Skeletal muscle satellite cell (primary cell): ENCODE measurements around the gene TAP2.

Experiments
- H3K27me3 ChIP-seq: 2 replicates; pipeline ENCODE4 v1.7.0; 2013; ENCODE audit warnings: low read length; ENCODE audit not compliant: control insufficient read depth, insufficient read depth
- H3K36me3 ChIP-seq: 2 replicates; pipeline ENCODE4 v1.7.0; 2013; ENCODE audit warnings: mild to moderate bottlenecking, control low read depth, low read length; ENCODE audit not compliant: insufficient read depth
- H3K4me1 ChIP-seq: 2 replicates; pipeline ENCODE4 v1.7.0; 2013; ENCODE audit warnings: low read length; ENCODE audit not compliant: control insufficient read depth, insufficient read depth
- H3K4me2 ChIP-seq: 2 replicates; pipeline ENCODE4 v1.7.0; 2013; ENCODE audit warnings: mild to moderate bottlenecking, low read length
- H3K4me3 ChIP-seq: 2 replicates; pipeline ENCODE4 v1.7.0; 2013; ENCODE audit warnings: low read length
- H3K9ac ChIP-seq: 2 replicates; pipeline ENCODE4 v1.7.0; 2013; ENCODE audit warnings: mild to moderate bottlenecking, low read depth, low read length, moderate library complexity
- H3K9me3 ChIP-seq: replicated peaks from 2 replicates; pipeline ENCODE4 v1.7.0; 2013; ENCODE audit warnings: mild to moderate bottlenecking, control low read depth, low read length

The TAP2 gene

GRCh38 chr6:32867554-32868256 is 29.2 kb upstream of the TAP2 start:
- no peak overlapping the region for H3K4me3 ChIP-seq
- H3K4me1 ChIP-seq, result no peaks in the 10 kb centered on the region
- H3K36me3 ChIP-seq, result no peaks in the 10 kb centered on the region
- no peak overlapping the region for H3K4me2 ChIP-seq
- H3K27me3 ChIP-seq, result peaks cover 62% of the 10 kb centered on the region
- H3K9me3 ChIP-seq, result no peaks in the 10 kb centered on the region
- H3K9ac ChIP-seq, result no peak overlapping the region

GRCh38 chr6:32867022-32867477 is 28.5 kb upstream of the TAP2 start:
- Histone ChIP-seq H3K4me3 (no peak overlapping the region), H3K9ac (no peak overlapping the region), H3K9me3 (no peaks in the 10 kb centered on the region), H3K4me2 (no peak overlapping the region), H3K27me3 (peaks cover 62% of the 10 kb centered on the region), H3K36me3 (no peaks in the 10 kb centered on the region), H3K4me1 (no peaks in the 10 kb centered on the region)

DNA sequence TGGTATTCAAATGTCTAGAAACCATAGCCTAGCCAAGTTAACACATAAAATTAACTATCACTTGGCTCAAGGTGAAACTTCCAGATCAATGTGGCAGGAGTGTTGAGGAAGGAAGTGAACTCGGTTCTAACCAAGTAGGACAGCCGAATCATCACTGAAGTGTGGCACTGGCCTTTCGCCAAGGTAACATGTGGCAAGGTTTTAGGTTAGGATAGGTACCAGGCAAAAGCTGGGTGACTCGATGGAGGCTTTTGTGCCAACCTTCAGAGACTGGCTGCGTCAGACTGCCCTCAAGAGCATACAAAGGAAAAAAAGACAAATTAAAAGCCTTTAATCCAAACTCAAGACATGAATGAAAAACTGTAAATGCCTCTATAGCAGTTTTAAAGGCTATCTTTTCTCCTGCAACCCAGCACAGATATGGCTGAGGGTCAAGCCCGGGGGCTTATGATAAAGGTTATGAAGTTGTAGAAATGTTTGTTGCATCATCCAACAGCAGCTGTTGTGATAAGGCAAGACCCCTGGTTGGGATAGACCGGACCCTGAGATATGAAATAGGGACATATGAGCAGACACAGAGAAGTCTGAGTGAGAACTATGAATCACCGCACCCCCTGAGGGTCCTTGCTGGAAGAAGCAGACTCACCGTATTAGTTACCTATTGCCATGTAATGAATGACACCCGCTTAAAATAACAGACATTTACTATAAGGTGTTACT is 27.3 kb upstream of the TAP2 start:
- Histone ChIP-seq H3K4me1 (no peaks in the 10 kb centered on the region), H3K9ac (no peak overlapping the region), H3K36me3 (no peaks in the 10 kb centered on the region), H3K4me3 (no peak overlapping the region), H3K27me3 (peaks cover 52% of the 10 kb centered on the region), H3K4me2 (no peak overlapping the region), H3K9me3 (no peaks in the 10 kb centered on the region)

DNA sequence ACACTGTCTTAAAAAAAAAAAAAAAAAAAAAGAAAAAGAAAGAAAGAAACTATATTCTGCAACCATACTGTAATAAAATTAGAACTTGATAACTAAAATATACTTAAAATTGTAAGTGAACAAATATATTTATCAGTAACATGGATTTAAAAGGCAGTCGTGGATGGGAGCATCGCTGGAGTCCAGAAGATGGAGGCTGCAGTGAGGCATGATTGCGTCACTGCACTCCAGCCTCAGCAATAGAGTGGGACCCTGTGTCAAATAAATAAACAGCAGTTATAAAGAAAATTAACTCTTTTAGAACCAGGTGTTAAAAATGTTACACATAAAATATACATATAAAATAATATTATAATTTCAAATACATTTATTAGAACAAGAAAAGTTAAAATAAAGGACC is 24.2 kb upstream of the TAP2 start:
- Histone ChIP-seq H3K4me1 (no peaks in the 10 kb centered on the region), H3K27me3 (peaks cover 39% of the 10 kb centered on the region), H3K36me3 (no peaks in the 10 kb centered on the region), H3K4me2 (no peak overlapping the region), H3K4me3 (no peak overlapping the region), H3K9me3 (no peaks in the 10 kb centered on the region), H3K9ac (no peak overlapping the region)

GRCh38 chr6:32860674-32861073 is 22.1 kb upstream of the TAP2 start:
- no peaks in the 10 kb centered on the region for H3K36me3 ChIP-seq
- H3K9me3 ChIP-seq, result no peaks in the 10 kb centered on the region
- no peak overlapping the region for H3K4me2 ChIP-seq
- H3K27me3 ChIP-seq, result peaks cover 27% of the 10 kb centered on the region
- no peaks in the 10 kb centered on the region for H3K4me1 ChIP-seq
- no peak overlapping the region for H3K9ac ChIP-seq
- H3K4me3 ChIP-seq, result no peak overlapping the region

- no peak overlapping the region for H3K4me3 ChIP-seq
- H3K4me1 ChIP-seq, result peaks cover 6% of the 10 kb centered on the region
- no peaks in the 10 kb centered on the region for H3K9me3 ChIP-seq
- H3K36me3 ChIP-seq, result no peaks in the 10 kb centered on the region
- no peak overlapping the region for H3K9ac ChIP-seq
- peaks cover 22% of the 10 kb centered on the region for H3K27me3 ChIP-seq
- no peak overlapping the region for H3K4me2 ChIP-seq
These were observed 19.7 kb upstream of the TAP2 start for GRCh38 chr6:32858194-32858593.

DNA sequence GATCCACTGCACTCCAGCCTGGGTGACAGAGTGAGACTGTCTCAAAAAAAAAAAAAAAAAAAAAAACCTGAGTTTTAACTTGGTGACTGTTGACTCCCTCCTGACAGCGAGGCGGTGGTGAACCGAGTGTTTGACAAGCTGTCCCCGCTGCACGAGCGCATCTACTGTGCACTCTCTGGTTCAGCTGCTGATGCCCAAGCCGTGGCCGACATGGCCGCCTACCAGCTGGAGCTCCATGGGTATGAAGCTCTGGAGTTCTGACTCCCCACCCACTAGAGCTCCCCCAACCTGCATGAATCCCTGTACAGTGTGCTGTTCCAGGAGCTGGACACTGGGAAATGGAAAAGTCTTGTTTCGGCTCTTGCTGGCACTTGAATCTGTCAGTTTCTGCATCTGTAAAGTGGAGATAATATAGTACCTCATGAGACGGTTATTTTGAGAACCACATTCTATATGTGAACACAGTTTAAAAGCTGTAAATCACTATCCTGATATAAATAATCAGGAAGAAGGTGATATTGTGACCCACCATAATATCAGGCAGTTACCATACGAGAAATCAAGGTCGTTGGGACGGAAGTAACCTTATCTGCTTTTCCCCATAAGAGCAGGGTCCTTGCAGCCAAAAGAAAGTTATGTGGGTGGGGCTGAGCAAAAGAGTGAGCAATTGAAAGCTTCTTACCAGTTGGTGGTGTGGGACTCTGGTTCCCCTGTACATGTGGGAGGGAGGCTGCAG is 18.8 kb upstream of the TAP2 start:
- Histone ChIP-seq H3K36me3 (no peaks in the 10 kb centered on the region), H3K9ac (no peak overlapping the region), H3K4me2 (no peak overlapping the region), H3K9me3 (no peaks in the 10 kb centered on the region), H3K4me1 (peaks cover 10% of the 10 kb centered on the region), H3K4me3 (no peak overlapping the region), H3K27me3 (peaks cover 19% of the 10 kb centered on the region)

GRCh38 chr6:32855467-32856174 is 17.1 kb upstream of the TAP2 start:
- Histone ChIP-seq H3K9ac (no peak overlapping the region), H3K36me3 (peaks cover 4% of the 10 kb centered on the region), H3K27me3 (peaks cover 19% of the 10 kb centered on the region), H3K4me2 (no peak overlapping the region), H3K4me1 (peaks cover 15% of the 10 kb centered on the region), H3K4me3 (no peak overlapping the region), H3K9me3 (no peaks in the 10 kb centered on the region)

DNA sequence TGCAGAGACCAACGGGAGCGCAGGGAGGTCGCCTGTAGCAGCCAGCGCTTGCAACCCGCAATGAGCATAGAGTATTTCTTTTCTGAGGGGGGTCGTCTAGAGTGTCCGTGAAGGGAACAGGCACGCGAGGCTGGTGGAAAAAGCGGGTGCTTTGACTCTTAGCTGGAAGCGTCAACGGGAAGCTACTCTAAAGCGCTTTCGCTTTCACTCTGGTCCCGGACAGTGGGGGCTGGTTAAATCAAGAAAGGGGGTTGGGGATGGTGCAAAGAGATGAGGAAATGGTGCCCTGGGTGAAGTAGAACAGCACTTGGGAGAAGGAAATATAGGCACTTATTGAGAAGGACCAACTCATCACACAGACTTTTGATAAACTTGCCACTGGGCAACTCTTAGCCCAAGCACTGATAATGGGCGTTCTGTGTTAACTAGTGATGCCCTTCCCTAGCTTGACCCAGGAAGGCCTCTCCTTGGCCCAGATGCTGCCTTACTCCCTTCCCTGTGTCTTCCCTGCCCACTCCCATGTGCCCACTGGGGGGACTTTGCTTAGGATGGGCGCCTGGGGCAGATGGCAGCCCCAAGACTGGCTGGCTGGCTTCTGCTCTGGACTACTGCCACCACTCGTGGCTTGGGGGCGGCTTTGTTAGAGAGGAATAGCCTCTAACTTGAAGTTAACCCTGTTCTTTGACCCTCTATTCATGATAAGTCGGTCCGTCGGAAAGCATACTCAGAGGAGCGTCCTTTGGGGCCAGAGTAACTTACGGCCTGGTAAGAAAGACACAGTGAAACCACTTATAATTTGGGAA is 16.0 kb upstream of the TAP2 start:
- H3K4me2 ChIP-seq, result peak overlapping the region; percentile 94
- H3K9ac ChIP-seq, result peak overlapping the region; percentile 78
- H3K27me3 ChIP-seq, result peaks cover 16% of the 10 kb centered on the region
- H3K4me3 ChIP-seq, result peak overlapping the region; percentile 94
- no peaks in the 10 kb centered on the region for H3K9me3 ChIP-seq
- H3K4me1 ChIP-seq, result peaks cover 15% of the 10 kb centered on the region
- peaks cover 9% of the 10 kb centered on the region for H3K36me3 ChIP-seq

DNA sequence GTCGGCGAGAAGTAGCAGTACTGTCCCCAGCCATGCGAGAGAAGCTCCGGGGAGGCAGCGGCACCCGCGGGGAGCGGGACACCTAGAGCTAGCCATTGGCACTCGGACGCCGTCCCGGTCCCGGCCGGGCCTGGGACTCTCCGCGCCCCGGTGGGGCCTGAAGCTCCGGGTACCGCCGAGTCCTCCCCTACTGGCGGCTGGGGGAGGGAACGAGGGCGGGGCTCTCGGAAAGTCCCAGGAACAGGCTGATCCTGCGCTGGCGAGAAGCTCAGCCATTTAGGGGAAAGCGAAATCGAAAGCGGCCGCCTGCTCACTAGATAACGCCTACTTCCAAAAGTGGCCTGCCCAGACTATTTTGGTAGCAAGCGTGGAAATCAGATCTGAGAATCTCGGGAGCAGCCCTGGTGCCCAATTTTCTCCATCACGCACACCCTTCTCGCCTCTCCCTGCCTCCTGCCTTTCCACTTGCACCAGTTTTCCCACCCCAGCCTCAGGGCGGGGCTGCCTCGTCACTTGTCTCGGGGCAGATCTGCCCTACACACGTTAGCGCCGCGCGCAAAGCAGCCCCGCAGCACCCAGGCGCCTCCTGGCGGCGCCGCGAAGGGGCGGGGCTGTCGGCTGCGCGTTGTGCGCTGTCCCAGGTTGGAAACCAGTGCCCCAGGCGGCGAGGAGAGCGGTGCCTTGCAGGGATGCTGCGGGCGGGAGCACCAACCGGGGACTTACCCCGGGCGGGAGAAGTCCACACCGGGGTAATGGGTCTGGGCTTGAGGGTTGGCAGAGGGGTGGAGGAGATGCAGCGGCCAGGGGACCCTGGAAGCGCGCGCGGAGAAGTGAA is 15.2 kb upstream of the TAP2 start, which contains the start of the genes PSMB9 and TAP1:
Gene PSMB9 (plus strand): TSS at position 652 of the 835 bp plus-strand sequence. CDS start 38 bp downstream, at position 690.
Gene TAP1 (minus strand): TSS at position 164 of the 835 bp plus-strand sequence. CDS start 68 bp downstream, at position 96.
- H3K9ac ChIP-seq, result peak within 1 kb of the TSS; percentile 78
- peaks cover 12% of the 10 kb centered on the region for H3K36me3 ChIP-seq
- peak within 1 kb of the TSS; percentile 94 for H3K4me2 ChIP-seq
- H3K9me3 ChIP-seq, result no peaks in the 10 kb centered on the region
- peaks cover 15% of the 10 kb centered on the region for H3K4me1 ChIP-seq
- H3K4me3 ChIP-seq, result peak within 1 kb of the TSS; percentile 94
- peaks cover 16% of the 10 kb centered on the region for H3K27me3 ChIP-seq
